HG02623 (cell line): Measurements from ENCODE around the gene USP33.
"Not testable (repeated sequence)": the region's sequence is repeated elsewhere in the genome, so short reads cannot be mapped to it uniquely, and the experiment has no call there.

Experiments used
- ATAC-seq: cut with Tn5 transposase; IDR thresholded peaks from one replicate; pipeline ENCODE4 v1.9.1; 2021; ENCODE audit warnings: moderate library complexity; ENCODE audit not compliant: unreplicated experiment

Gene USP33

DNA sequence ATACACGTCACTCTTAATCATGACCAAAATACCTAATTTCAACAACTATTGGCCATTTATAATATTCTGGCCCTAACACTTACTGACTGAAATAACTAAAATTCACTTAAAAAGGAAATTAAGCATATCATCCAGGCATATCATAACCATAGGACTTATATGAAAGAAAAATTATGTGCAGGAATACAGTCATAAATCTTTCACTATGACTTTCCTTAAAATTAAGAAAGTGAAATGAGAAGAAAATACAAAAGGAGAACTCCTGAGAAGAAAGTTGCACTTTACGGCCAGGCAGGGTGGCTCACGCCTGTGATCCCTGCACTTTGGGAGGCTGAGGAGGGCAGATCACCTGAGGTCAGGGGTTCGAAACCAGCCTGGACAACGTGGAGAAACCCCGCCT is 86.6 kb downstream of the USP33 start:
- ATAC-seq, result no peak

DNA sequence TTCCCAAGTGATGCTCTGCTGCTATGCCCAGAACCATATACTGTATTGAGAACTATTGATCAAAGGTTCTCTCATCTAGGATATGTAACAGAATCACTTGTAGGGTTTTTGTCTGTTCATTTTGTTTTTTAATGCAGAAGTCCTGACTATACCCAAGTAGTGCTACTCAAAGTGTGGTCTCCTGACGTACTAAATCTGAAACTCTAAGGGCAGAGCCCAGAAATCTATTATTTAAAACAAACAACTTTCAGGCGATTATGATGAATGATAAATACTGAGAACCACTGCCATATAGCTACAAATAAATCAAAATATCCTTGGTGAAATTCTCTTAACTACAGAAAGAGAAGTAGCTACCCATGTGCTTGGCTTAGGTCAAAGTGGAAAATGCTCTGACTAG is 87.3 kb downstream of the USP33 start:
- peak; percentile 36 for ATAC-seq

DNA sequence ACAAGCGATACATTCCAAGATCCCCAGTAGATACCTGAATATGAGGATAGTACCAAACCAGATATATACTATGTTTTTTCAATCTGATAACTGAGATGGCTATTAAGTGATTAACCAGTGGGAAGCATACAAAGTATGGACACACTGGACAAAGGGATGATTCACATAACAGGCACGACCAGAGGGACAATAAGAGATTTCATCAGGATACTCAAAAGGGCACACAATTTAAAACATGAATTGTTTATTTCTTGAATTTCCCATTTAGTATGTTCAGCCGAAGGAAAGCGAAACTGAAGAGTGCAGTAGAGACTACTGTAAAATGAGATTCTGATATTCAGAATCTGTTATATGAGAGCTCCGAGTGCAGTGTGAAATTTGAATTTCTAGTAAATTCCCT is 87.8 kb downstream of the USP33 start:
- no peak for ATAC-seq

DNA sequence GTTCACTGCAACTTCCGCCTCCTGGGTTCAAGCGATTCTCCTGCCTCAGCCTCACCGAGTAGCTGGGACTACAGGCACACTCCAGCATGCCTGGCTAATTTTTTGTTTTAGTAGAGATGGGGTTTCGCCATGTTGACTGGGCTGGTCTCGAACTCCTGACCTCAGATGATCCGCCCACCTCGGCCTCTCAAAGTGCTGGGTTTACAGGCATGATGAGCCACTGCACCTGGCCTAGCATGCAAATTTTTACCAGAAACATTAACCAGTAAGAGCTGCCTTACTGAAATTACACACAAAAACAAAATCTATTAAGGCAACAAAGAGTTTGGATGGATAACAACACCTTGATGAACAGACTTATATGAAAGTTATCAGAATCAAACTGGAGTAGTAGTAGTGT is 89.3 kb downstream of the USP33 start:
- ATAC-seq, result no peak

DNA sequence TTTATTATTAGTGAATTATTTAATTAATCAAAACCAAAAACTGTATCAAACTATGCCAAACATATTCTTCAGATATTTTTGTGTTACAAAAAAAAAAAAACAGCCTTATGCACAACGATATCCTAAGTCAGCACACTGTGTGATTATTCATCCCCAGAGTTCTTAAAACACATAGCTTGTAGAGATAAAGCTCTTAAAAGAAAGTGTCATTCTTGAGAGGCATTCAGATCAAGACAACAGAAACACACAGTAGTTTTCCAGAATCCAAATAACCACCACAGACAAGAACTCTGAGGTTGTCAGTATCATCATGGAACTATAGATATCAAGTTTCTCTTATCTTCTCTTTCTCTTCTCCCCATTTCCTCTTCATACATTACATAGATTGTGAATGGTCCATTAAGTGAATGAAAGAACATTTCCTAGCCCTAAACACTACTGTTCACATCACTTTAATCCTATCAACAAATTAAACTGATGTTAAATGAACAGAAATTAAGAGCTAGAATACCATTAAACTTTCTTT is 90.7 kb downstream of the USP33 start:
- no peak for ATAC-seq

DNA sequence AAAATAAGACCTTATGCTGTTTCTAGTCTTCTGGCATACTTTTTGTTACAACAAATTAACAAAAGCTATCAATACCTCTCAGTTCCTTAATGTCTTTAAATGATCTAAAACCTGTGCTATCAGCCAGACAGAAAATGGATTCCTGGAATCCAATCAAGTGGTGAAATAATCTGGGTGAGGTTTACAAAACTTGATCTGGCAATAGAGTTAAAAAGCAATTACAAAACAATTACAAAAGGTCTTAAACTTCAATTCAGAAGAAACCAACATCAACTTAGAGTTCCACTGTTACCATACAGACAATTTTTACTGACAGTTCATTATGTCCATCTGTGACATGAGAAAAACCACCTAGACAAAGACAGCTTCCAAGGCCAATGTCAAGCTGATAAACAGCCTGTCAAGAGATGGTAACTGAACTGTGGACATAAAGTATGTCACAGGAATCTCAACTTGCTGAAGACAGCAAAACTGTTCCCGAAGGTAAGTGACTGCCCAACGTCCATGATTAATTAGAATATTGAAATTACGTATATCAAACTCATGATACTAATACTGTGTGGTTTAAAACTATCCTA is 94.6 kb downstream of the USP33 start:
- no peak for ATAC-seq

DNA sequence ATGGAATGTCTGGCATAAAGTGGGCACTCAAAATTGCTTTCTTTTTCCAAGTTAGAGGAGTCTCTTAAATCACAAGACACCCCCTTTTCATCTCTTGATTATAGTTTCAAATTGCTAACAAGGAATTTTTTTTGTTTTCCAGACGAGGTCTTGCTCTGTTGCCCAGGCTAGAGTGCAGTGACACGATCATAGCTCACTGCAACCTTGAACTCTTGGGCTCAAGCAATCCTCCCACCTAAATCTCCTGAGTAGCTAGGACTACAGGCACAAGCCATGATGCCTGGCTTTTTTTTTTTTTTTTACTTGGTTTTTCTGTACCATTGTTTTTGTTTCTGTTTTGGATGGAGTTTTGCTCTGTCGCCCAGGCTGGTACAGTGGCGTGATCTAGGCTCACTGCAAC is 98.0 kb downstream of the USP33 start:
- no peak for ATAC-seq

DNA sequence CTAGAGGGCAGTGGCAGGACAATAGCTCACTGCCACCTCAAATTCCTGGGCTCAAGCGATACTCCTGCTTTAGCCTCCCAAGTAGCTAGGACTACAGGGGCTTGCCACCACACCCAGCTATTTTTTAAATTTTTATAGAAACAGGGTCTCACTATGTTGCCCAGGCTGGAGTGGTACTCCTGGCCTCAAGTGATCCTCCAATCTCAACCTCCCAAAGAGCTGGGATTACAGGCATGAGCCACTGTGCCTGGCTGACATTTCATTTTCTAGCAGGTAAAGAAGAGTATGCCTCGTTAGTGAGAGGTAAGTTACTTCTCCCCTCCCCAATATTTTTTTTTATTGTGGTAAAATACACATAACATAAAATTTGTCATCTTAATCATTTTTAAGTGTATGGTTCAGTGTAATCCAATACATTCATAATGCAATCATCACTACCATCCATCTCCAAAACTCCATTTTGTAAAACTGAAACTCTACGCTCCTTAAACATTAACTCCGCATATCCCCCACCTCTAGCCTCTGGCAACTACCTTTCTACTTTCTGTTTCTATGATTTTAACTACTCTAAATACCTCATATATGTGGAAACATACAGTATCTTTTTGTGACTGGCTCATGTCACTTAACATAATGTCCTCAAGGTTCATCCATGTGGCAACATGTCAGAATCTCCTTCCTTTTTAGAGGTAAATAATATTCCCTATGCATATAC is 99.6 kb downstream of the USP33 start:
- no peak for ATAC-seq

DNA sequence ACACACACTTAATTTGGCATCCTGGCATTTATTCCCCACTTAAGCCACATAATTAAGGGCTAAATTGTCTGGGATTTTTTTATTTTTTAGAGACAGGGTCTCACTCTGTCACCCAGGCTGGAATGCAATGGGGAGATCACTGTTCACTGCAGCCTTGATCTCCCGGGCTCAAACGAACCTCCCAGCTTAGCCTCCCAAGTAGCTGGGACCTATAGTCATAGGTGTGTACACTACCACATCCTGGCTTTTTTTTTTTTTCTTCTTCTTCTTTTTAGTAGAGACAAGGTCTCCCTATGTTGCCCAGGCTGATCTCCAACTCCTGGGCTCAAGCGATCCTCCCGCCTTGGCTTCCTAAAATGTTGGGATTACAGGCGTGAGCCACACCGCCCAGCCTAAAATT is 101.4 kb downstream of the USP33 start:
- ATAC-seq, result no peak

DNA sequence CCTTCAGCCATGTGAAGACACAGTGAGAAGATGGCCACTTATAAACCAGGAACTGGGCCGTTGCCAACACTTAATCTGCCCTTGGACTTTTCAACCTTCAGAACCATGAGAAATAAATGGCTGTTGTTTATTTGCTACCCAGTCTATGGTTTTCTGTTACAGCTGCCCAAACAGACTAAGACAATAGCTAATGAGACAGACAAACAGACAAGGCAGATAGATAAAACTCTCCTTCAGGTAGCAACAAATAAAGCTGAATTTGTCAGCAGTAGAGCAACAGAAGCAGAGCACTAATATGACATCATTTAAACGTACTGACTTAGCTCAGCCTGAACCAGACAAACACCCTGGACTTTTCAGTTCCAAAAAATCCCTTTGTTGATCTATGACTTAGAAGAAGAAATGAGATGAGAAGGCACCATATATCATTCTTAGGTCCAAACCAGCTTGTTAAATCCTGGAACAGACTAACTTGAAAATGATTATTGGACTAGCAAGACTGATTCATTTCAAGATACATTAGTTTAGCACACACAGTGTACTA is 104.1 kb downstream of the USP33 start:
- ATAC-seq, result no peak

DNA sequence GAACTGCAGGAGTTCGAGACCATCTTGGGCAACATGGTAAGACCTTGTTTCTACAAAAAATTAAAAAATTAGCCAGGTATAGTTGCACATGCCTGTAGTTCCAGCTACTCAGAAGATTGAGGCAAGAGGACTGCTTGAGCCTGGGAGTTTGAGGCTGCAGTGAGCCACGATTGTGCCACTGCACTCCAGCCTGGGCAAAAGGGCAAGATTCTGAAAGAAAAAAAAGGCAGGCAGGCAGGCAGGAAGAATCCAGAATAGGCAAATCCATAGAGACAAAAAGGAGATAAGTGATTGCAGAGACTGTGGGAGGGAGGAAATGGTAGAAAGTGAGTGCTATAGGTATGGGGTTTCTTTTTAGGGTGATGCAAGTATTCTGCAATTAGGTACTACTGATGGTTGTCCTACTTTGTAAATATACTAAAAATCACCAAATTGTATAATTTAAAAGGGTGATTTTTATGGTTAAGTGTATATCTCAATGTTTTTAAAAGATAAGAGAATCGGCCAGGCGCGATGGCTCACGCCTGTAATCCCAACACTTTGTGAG is 106.6 kb downstream of the USP33 start:
- ATAC-seq, result no peak

DNA sequence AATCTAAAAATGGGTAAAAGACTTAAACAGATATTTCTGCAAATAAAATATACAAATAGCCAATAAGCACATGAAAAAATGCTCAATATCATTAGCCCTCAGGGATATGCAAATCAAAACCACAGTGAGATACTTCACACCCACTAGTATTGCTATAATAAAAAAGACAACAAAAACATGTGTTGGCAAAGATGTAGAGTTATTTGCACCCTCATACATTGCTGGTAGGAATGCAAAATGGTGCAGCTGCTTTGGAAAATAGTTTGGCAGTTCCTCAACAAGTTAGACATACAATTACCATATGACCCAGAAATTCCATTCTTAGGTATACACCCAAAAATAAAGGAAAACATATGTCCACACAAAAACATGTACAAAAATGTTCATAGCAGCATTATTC is 107.4 kb downstream of the USP33 start:
- no peak for ATAC-seq

DNA sequence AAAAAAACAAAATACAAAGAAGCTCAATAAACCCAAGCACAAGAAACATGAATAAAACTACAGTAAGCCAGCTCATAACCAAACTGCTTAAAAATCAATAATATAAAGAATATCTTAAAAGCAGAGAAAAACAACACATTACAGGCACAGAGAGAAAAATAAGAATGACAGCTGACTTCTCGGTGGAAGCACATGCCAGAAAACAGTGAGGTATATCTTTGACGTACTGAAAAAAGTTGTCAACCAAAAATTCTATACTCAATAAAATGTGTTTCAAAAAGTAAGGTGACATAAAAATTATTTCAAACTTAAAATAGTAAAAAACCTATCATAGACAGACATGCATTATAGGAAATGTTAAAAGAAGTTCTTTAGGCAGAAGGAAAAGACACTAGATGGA is 110.5 kb downstream of the USP33 start:
- no peak for ATAC-seq

DNA sequence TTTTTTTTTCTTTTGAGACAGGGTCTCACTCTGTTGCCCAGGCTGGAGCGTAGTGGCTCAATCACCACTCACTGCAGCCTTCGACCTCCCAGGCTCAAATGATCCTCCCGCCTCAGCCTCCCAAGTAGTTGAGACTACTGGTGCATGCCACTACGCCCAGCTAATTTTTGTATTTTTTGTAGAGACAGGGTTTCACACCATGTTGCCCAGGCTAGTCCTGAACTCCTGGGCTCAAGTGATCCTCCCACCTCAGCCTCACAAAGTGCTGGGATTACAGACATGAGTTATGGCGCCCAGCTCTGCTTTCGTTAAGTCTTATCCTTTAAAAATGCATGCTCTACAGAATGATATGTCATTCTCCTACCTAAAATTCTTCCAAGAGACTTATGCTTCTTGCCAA is 113.4 kb downstream of the USP33 start:
- ATAC-seq, result not testable (repeated sequence)
